Prostate gland (tissue), 2 donors: Measurements from ENCODE around the gene DOCK4.

ENCODE experiments used
- CTCF ChIP-seq, 4 experiments: fragments of 200-600 bp in 2 of 4; fragments of 450-650 bp in 2 of 4; sonication (generic) in 2 of 4; IDR thresholded peaks; 1 replicate in 3 of 4; 2 replicates in 1 of 4; pipeline ENCODE4 v1.5.1; 2016 to 2019; ENCODE audit warnings: antibody characterized with exemption in 4 of 4, mild to moderate bottlenecking in 2 of 4, moderate library complexity in 2 of 4
- POLR2A ChIP-seq: fragments of 450-650 bp; IDR thresholded peaks from one replicate; pipeline ENCODE4 v1.6.1; 2016; ENCODE audit warnings: antibody characterized with exemption, mild to moderate bottlenecking

DNA sequence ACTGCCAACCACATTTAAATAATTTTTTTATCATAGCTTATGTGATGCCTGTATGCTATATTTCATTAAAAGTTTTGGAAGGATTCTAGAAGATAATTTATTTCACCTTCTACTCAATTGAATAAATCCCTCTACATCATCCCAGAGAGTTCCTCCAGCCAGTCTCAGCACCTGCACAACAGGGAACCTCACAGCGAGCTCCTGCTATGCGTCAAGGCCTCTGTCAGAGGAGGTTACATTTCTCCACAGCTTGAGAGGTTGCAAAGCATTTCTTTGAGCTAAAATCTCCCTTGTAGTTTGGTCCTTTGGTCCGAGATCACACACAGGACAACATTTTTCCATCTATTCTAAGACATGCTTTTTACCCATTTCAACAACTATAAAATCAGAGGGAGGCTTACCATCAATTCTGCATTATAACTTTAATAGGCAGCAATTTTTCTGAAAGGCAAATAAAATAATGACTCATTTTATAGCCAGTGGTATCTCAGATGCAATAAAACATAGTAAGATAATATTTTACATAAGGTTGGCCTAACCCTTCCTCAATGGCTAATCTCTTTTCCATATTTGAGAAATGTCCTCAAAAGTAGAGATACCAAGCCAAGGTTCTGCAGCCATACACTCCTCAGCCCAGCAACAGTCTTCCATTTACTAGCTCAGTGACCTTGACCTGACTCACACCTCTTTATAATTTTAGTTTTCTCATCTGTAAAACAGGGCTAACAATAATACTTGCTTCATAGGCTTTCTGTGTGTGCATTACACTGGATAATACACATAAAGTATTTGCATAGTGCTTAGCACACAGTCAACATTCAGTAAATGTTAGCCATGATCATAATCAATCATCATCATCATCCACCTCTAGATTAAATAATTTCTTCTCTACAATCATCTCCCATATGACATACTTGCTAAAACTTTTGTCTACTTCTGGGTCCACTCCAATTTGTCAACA lies 68.8 kb downstream of the DOCK4 start:
- TF ChIP-seq CTCF (IDR thresholded peaks at IDR 0.05) = no peak
- TF ChIP-seq POLR2A = no peak
